ENCODE data around the gene SORCS2.

DNA sequence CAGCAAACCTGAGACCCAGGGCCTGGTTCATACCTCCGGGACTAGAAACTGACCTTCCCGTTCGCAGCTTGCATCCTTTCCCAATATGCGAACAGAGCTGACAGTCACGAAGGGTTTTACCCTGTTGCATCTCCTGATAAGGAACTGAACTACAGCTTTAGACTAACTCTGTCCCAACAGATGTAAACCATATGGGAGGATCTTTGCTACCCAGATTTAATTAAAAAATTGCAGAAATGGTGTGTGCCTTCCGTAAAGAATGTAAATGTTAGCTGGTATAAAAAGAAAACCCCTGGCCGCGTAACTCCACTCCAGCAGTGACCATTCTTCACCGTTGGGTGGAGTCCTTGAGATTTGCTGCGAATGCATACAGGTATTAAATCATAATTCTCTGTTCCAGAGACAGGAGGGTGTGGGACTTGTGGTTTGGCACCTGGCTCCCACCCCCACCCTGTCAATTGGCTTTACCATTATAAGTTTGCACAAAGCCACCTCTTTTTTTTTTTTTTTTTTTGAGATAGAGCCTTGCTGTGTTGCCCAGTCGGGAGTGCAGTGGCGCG, 40.6 kb upstream of the SORCS2 start:
- TF ChIP-seq, protein P1, sequence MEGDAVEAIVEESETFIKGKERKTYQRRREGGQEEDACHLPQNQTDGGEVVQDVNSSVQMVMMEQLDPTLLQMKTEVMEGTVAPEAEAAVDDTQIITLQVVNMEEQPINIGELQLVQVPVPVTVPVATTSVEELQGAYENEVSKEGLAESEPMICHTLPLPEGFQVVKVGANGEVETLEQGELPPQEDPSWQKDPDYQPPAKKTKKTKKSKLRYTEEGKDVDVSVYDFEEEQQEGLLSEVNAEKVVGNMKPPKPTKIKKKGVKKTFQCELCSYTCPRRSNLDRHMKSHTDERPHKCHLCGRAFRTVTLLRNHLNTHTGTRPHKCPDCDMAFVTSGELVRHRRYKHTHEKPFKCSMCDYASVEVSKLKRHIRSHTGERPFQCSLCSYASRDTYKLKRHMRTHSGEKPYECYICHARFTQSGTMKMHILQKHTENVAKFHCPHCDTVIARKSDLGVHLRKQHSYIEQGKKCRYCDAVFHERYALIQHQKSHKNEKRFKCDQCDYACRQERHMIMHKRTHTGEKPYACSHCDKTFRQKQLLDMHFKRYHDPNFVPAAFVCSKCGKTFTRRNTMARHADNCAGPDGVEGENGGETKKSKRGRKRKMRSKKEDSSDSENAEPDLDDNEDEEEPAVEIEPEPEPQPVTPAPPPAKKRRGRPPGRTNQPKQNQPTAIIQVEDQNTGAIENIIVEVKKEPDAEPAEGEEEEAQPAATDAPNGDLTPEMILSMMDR (IDR thresholded peaks at IDR 0.05; ENCODE audit: low read length) = no peak
- no peak for TF ChIP-seq EZH2 (IDR thresholded peaks at IDR 0.05; ENCODE audit: borderline replicate concordance, low read length)

Measured in OCI-LY1 (cell line).